ENCODE measurements around the gene CAPN3. TPM values are rescaled to one million over a fixed set of nuclear protein-coding genes. Genes with fewer than 3 reads are reported as not detected.

CAPN3 gene
- total RNA-seq, 4 donors from 2014 or later = 0.29 to 17.4 (median 9.4) TPM

DNA sequence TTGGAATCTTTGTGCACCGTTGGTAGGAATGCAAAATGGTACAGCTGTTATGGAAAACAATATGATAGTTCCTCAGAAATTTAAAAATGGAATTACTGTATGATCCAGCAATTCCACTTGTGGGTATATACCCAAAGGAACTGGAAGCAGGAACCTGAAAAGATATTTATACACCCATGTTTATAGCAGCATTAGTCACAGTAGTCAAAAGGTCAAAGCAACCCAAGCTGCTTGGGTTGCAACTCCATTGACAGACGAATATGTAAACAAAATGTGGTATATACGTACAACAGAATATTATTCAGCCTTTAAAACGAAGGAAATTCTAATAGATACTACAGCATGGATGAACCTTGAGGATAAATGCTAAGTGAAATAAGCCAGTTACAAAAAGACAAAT is 35.0 kb upstream of the CAPN3 start:
- Histone ChIP-seq H3K4me1 (no peaks in the 10 kb centered on the region), H3K27me3 (no peaks in the 10 kb centered on the region), H3K36me3 (no peaks in the 10 kb centered on the region), H3K4me3 (no peak overlapping the region), H3K27ac (no peak overlapping the region), H3K9me3 (no peaks in the 10 kb centered on the region)
- intact Hi-C loops (cut with DNase I; ENCODE audit: low total_unique reads) = no loop called here
- no peak for DNase-seq
- TF ChIP-seq, protein P1, sequence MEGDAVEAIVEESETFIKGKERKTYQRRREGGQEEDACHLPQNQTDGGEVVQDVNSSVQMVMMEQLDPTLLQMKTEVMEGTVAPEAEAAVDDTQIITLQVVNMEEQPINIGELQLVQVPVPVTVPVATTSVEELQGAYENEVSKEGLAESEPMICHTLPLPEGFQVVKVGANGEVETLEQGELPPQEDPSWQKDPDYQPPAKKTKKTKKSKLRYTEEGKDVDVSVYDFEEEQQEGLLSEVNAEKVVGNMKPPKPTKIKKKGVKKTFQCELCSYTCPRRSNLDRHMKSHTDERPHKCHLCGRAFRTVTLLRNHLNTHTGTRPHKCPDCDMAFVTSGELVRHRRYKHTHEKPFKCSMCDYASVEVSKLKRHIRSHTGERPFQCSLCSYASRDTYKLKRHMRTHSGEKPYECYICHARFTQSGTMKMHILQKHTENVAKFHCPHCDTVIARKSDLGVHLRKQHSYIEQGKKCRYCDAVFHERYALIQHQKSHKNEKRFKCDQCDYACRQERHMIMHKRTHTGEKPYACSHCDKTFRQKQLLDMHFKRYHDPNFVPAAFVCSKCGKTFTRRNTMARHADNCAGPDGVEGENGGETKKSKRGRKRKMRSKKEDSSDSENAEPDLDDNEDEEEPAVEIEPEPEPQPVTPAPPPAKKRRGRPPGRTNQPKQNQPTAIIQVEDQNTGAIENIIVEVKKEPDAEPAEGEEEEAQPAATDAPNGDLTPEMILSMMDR (IDR thresholded peaks at IDR 0.05) = no peak

DNA sequence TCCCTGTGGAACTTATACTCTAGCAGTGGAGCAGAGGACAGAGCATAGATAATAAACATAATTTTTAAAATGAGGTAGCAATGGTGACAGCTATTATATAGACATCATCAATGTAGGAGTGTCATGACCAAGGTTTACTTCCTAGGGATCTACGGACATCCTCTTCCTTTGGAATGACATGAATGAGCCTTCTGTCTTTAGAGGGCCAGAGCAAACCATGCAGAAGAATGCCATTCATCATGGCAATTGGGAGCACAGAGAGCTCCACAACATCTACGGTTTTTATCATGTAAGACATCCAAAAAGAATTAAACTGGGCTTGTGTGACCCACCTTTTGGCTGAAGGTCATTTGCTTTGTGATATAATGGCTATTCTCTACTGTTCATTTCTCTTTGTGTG is 30.1 kb upstream of the CAPN3 start:
- Histone ChIP-seq H3K9me3 (no peaks in the 10 kb centered on the region), H3K4me3 (no peak overlapping the region), H3K27ac (no peak overlapping the region), H3K4me1 (no peaks in the 10 kb centered on the region), H3K27me3 (no peaks in the 10 kb centered on the region), H3K36me3 (no peaks in the 10 kb centered on the region)
- no peak for TF ChIP-seq POLR2A (IDR thresholded peaks at IDR 0.05)
- TF ChIP-seq, protein P1 (IDR thresholded peaks at IDR 0.05) = no peak
- intact Hi-C loops (cut with DNase I; ENCODE audit: low total_unique reads) = no loop called here
- no peak for DNase-seq

DNA sequence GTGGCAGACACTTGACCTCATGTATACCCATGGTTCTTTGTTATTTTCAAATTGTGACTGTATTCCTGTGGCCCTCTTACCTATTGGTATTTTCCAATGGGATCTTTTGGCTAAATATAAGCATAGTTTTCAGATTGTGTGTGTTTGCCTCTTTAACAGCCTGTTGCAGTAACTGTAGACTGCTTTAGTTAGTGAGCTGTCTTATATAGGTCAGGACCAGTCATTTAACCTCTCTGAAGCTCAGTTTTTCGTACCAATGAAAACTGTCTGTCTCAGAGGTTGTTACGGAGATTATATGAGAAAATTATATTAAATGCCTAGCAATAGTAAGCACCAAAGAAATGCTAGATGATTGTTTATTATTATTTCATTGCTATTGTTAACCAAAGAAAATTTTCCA is 29.3 kb upstream of the CAPN3 start:
- H3K27ac ChIP-seq = no peak overlapping the region
- H3K4me1 ChIP-seq = no peaks in the 10 kb centered on the region
- no peaks in the 10 kb centered on the region for H3K36me3 ChIP-seq
- H3K9me3 ChIP-seq = peaks cover 0 to 2% of the 10 kb centered on the region in 2 donors
- H3K4me3 ChIP-seq = no peak overlapping the region
- intact Hi-C loops (cut with DNase I; ENCODE audit: low total_unique reads) = no loop called here
- DNase-seq = no peak
- H3K27me3 ChIP-seq = no peaks in the 10 kb centered on the region
- no peak for TF ChIP-seq POLR2A (IDR thresholded peaks at IDR 0.05)
- TF ChIP-seq, protein P1 (IDR thresholded peaks at IDR 0.05) = no peak

DNA sequence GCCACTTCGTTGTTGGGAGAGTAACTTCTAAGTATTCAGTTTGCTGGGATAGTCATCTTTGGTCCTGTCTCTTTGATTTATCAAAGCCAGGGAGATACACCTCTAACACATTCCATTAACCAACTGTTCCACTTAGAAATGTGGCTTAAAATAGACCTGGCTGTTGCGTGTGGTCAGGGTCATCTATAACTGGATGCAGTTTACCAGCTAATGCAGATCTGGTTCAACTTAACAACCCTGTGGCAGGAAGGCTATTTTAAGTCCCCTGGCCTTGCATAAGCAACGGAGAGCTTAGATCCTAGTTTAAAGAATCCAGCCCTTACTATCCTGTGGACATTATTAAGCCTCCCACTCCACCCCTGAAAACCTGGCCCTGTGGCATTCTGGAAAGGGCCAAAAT is 28.1 kb upstream of the CAPN3 start:
- Histone ChIP-seq H3K36me3 (no peaks in the 10 kb centered on the region), H3K4me3 (no peak overlapping the region), H3K9me3 (peaks cover 0 to 8% of the 10 kb centered on the region in 2 donors), H3K4me1 (no peaks in the 10 kb centered on the region), H3K27me3 (no peaks in the 10 kb centered on the region), H3K27ac (no peak overlapping the region)
- no peak for DNase-seq
- TF ChIP-seq, protein P1 (IDR thresholded peaks at IDR 0.05) = no peak
- no peak for TF ChIP-seq POLR2A (IDR thresholded peaks at IDR 0.05)
- intact Hi-C loops (cut with DNase I; ENCODE audit: low total_unique reads) = no loop called here

DNA sequence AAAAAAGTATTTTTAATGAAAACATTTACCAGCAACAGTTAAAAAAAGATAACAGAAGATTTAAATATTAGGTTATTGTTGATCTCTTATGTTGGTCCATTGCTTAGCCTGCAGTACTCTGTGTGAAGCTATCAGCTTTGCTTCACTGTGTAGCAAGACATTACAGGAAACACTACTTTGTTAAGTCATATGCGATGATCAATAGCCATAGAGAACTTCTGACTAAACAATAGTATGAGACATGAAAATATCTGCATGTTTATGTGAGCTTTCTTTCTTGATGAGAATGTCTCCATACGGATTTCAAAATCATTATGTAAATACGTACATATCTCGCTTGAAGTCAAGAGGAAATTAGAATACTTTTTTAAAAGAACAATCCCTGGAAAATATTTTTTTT is 27.0 kb upstream of the CAPN3 start:
- no peaks in the 10 kb centered on the region for H3K36me3 ChIP-seq
- no peak overlapping the region for H3K27ac ChIP-seq
- H3K9me3 ChIP-seq = peaks cover 0 to 8% of the 10 kb centered on the region in 2 donors
- H3K4me1 ChIP-seq = no peaks in the 10 kb centered on the region
- no peaks in the 10 kb centered on the region for H3K27me3 ChIP-seq
- no peak overlapping the region for H3K4me3 ChIP-seq
- intact Hi-C loops (cut with DNase I; ENCODE audit: low total_unique reads) = no loop called here
- DNase-seq = no peak
- TF ChIP-seq, protein P1 (IDR thresholded peaks at IDR 0.05) = no peak
- TF ChIP-seq POLR2A (IDR thresholded peaks at IDR 0.05) = no peak
